ENCODE measurements around the gene DPP7. TPM values are rescaled to one million over a fixed set of nuclear protein-coding genes. Genes with fewer than 3 reads are reported as not detected.
A peak's percentile ranks its signal among the peaks of the same experiment; 100 is the strongest.

The DPP7 gene
- polyA plus RNA-seq (2012; ENCODE audit: missing spikeins): 114 TPM

DNA sequence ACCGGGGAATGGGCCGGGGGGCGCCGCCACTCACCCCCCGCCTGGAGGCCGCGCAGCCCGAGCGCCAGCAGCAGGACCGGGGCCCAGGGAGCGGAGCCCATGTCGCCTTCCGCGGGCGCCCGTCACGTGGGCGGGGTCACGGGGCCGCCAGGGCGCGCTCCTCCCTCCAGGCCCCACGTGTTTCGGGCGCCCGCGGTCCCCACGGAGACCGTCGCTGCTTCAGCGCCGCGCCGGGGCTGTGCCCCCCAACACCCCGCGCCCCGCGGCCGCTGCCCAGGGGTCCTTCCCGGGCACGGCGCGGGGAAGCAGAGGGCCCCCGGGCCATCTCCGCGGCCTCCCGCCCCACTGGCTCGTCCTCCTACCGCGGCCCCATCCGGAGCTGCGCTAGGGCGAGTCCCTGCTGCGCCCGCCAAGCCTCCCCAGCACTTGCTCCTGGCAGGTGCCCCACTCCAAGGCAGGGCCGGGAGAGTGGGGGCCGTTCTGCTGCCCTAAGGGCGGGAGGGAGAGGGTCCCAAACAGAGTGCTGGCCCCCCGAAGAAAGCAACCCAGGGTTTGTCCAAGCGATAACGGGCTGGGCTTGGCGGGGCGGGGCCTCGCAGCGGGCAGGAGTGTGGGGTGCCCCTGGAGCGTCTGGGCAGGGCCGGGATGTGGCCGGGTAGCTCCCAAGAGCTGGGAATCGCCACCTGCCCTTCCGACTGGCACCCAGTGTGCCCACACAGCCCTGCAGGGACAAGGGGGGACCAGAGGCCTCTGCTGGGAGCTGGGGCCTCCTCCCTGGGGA is at the start of gene DPP7:
Gene DPP7 (minus strand): TSS at position 121 of the 781 bp plus-strand sequence. CDS start 20 bp downstream, at position 101.
- 0 out of 2 replicates have a peak, but pooled peaks have one; percentile 36 for TF ChIP-seq POLR2AphosphoS5 (IDR thresholded peaks at IDR 0.05; ENCODE audit: low read depth, low read length)
- no peak for TF ChIP-seq TAF1 (IDR thresholded peaks at IDR 0.05; ENCODE audit: borderline replicate concordance, low read depth, low read length)
- TF ChIP-seq POLR2A (IDR thresholded peaks at IDR 0.05; ENCODE audit: low read depth, low read length): peak; percentile 61; the same call in 1 of the 2 replicates
- DNase-seq (ENCODE audit: insufficient read length): peak; percentile 98
- peak; percentile 83 for FAIRE-seq

DNA sequence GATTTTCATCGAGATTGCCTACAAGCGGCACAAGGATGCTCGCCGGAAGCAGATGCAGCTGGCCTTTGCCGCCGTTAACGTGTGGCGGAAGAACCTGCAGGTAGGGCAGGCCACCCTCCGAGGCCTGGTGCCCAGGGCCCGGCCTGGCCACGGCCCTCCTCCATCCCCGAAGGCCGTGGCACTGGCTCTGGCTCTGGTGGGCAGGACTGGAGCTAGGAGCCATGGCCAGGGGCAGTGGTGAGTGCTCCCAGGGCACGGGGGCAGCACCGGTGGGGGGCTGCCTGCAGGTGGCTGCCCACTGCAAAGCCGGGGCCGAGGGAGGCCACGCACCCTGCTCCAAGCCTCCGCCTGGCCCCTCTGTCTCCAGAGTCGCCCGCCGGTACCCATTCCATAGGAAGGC is 49.3 kb upstream of the DPP7 start:
- FAIRE-seq (no peak), DNase-seq (ENCODE audit: insufficient read length) (no peak)
- TF ChIP-seq POLR2AphosphoS5 (IDR thresholded peaks at IDR 0.05; ENCODE audit: low read depth, low read length): no peak
- no peak for TF ChIP-seq POLR2A (IDR thresholded peaks at IDR 0.05; ENCODE audit: low read depth, low read length)
- no peak for TF ChIP-seq TAF1 (IDR thresholded peaks at IDR 0.05; ENCODE audit: borderline replicate concordance, low read depth, low read length)

DNA sequence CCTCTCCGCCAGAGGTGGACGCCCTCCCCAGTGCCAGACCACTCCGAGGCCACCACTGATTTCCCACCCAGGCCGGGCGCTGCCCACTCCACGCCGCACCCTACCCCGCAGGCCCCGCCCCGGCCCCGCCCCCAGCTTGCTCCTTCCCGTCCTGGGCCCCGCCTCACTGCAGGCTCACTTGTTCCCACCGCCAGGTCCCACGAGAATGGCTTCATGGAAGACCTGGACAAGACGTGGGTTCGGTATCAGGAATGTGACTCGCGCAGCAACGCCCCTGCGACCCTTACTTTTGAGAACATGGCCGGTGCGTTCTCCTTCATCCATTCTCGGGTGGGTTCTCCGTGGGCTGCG is 48.8 kb upstream of the DPP7 start:
- DNase-seq (ENCODE audit: insufficient read length) (no peak), FAIRE-seq (no peak)
- TF ChIP-seq POLR2A (IDR thresholded peaks at IDR 0.05; ENCODE audit: low read depth, low read length) (no peak), TAF1 (IDR thresholded peaks at IDR 0.05; ENCODE audit: borderline replicate concordance, low read depth, low read length) (no peak), POLR2AphosphoS5 (IDR thresholded peaks at IDR 0.05; ENCODE audit: low read depth, low read length) (no peak)

DNA sequence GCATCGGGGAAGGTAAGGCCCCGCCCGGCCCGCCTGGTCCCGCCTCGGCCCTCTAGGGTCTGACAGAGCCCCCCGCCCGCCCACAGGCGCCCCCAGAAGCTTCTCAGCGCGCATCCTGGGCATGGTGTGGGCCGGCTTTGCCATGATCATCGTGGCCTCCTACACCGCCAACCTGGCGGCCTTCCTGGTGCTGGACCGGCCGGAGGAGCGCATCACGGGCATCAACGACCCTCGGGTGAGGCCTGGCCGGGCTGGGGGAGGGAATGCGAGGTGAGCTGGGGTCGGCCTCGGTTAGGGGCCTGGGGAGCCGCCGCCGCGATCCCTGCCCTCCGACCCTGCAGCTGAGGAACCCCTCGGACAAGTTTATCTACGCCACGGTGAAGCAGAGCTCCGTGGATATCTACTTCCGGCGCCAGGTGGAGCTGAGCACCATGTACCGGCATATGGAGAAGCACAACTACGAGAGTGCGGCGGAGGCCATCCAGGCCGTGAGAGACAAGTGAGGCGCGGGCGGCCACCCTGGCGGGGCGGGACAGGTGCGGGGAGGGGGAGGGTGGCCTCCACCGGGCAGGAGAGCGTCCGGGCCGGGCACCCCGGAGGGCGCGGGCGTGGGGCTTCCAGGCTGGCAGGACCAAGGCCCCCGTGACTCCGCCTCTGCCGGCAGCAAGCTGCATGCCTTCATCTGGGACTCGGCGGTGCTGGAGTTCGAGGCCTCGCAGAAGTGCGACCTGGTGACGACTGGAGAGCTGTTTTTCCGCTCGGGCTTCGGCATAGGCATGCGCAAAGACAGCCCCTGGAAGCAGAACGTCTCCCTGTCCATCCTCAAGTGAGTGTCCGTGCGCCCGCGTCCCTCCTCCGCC is 48.2 kb upstream of the DPP7 start:
- no peak for FAIRE-seq
- DNase-seq (ENCODE audit: insufficient read length): no peak
- TF ChIP-seq TAF1 (IDR thresholded peaks at IDR 0.05; ENCODE audit: borderline replicate concordance, low read depth, low read length): no peak
- TF ChIP-seq POLR2A (IDR thresholded peaks at IDR 0.05; ENCODE audit: low read depth, low read length): no peak
- no peak for TF ChIP-seq POLR2AphosphoS5 (IDR thresholded peaks at IDR 0.05; ENCODE audit: low read depth, low read length)

DNA sequence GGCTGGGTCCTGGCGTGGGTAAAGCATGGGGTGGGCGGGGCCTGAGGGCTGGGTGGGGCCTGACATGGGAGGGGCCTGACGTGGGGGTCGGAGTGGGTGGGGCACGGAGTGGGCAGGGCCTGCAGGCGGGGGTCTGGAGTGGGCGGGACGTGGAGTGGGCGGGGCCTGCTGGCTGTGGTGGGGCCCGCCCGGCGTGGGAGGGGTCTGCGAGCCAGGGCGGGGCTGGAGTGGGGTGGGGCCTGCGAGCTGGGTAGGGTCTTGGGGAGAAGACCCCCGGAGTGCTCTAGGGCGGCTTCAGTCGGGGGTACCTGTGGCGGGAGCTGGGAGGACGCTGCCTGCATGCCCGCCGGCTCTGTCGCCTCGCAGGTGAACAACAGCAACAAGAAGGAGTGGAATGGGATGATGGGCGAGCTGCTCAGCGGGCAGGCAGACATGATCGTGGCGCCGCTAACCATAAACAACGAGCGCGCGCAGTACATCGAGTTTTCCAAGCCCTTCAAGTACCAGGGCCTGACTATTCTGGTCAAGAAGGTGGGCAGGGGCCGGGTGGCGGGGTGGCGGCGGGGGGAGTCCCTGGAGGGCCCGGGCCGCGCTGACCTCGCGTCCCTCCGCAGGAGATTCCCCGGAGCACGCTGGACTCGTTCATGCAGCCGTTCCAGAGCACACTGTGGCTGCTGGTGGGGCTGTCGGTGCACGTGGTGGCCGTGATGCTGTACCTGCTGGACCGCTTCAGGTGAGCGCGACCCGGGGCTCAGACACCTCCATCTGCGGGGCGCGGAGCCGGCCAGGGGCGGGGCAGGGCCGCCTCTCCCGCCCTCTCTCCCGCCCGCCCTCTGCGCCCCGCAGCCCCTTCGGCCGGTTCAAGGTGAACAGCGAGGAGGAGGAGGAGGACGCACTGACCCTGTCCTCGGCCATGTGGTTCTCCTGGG is 47.3 kb upstream of the DPP7 start:
- DNase-seq (ENCODE audit: insufficient read length) (no peak), FAIRE-seq (no peak)
- TF ChIP-seq POLR2AphosphoS5 (IDR thresholded peaks at IDR 0.05; ENCODE audit: low read depth, low read length) (no peak), TAF1 (IDR thresholded peaks at IDR 0.05; ENCODE audit: borderline replicate concordance, low read depth, low read length) (no peak), POLR2A (IDR thresholded peaks at IDR 0.05; ENCODE audit: low read depth, low read length) (no peak)

DNA sequence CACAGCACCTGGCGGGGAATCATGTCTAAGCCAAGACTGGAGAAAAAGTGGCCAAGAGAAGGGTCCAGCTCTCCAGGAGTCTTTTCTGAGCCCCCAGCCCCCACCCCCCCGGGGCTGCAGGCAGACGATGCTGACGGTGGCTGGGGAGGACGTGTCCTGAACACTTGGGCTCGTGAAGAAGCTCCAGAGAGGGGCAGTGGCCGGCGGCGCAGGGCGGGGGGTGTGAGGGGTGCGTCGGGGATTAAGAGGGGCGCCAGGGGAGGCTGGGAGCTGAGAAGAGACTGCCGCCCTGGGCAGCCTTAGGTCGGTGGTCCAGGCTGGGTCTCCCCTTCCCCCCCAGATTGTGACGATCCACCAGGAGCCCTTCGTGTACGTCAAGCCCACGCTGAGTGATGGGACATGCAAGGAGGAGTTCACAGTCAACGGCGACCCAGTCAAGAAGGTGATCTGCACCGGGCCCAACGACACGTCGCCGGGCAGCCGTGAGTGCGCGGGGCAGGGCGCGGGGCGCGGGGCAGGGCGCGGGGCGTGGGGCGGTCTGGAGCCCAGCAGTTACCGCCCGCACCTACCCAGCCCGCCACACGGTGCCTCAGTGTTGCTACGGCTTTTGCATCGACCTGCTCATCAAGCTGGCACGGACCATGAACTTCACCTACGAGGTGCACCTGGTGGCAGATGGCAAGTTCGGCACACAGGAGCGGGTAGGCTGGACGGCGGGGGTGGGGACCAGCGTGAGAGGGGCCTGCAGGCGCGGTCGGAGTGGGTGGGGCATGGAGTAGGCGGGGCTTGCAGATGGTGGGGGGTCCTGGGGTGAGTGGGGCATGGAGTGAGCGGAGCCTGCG is 46.4 kb upstream of the DPP7 start:
- FAIRE-seq (no peak), DNase-seq (ENCODE audit: insufficient read length) (no peak)
- TF ChIP-seq POLR2AphosphoS5 (IDR thresholded peaks at IDR 0.05; ENCODE audit: low read depth, low read length) (no peak), POLR2A (IDR thresholded peaks at IDR 0.05; ENCODE audit: low read depth, low read length) (no peak), TAF1 (IDR thresholded peaks at IDR 0.05; ENCODE audit: borderline replicate concordance, low read depth, low read length) (no peak)

DNA sequence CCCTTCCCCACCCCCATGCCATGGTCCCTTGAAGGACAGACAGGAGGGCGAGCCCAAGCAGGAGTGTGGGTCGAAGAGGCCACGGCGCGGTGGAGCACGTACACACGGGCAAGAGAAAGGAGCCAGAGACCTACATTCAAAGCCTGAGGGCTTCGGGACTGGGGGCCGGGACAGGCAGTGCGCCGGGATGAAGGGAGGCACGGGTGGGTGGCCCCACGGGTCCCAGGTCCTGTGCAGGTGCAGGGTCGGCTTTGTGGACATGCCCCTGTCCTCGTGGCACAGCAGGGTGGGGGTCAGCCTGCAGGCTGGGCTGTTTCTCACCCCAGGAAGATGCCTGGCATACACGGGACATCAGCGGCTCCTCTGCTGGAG is 45.5 kb upstream of the DPP7 start:
- DNase-seq (ENCODE audit: insufficient read length) (no peak), FAIRE-seq (no peak)
- TF ChIP-seq POLR2AphosphoS5 (IDR thresholded peaks at IDR 0.05; ENCODE audit: low read depth, low read length) (no peak), TAF1 (IDR thresholded peaks at IDR 0.05; ENCODE audit: borderline replicate concordance, low read depth, low read length) (no peak), POLR2A (IDR thresholded peaks at IDR 0.05; ENCODE audit: low read depth, low read length) (no peak)

DNA sequence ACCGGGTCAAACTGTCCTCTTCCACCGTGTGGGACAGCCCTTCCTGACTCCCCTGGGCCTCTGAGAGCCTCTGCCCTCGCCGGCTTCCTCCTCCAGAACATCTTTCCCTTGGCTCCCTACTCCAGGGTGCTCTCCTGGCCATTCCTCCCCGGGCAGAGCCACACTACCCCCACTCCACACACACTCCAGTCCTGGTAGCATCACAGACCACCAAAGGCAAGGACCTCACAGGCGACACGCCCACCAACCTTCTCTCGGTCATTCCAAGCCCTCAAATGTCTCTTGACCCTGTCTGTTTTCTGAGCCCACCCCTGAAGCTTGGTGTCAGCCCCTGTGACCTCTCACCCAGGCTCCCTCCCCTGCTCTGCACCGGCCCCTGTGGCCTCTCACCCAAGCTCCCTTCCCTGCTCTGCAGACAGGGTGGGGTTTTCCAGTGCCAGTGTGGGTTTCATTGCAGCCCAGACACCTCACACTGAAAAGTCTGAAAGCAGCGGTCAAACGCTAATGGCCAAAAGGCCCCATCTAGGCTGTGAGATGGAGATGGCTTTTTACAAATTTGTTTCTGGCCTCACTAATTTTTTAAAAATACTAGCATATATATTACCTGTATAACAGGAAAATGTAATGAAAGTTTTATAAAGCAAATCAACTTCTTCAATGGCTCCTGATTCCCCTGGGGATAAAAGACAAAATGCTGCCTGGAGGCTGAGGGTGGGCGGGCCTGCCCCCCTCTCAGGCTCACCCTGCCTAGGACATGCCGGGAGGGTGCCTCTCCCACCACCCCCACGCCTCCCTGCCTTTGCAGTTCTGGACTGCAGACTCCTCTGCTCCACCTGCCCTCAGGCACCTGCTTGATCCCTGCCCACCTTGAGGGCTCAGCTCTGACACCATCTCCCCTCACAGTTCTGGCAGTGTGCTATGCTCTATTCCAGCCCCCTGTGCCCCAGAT is 44.8 kb upstream of the DPP7 start:
- peak; percentile 87 for FAIRE-seq
- TF ChIP-seq POLR2AphosphoS5 (IDR thresholded peaks at IDR 0.05; ENCODE audit: low read depth, low read length) (no peak), POLR2A (IDR thresholded peaks at IDR 0.05; ENCODE audit: low read depth, low read length) (no peak), TAF1 (IDR thresholded peaks at IDR 0.05; ENCODE audit: borderline replicate concordance, low read depth, low read length) (no peak)

DNA sequence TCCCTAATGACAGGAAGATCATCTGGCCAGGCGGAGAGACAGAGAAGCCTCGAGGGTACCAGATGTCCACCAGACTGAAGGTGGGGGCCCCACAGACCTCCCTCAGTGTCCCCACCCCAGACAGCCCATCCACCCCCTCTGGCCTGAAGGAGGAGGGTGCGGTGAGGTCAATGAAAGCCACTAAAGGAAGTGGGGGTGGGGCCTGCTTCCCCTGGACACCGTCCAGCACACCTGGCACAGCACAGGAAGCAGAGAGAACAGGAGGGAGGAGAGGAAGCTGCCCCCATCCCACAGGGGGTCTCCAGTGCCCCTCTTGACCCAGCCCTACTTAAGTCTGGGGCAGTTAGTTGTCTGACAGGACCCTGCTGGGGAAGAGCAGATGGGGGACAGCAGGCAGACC is 44.1 kb upstream of the DPP7 start:
- TF ChIP-seq POLR2A (IDR thresholded peaks at IDR 0.05; ENCODE audit: low read depth, low read length) (no peak), POLR2AphosphoS5 (IDR thresholded peaks at IDR 0.05; ENCODE audit: low read depth, low read length) (no peak), TAF1 (IDR thresholded peaks at IDR 0.05; ENCODE audit: borderline replicate concordance, low read depth, low read length) (no peak)
- no peak for FAIRE-seq

More for the DNA sequence above, 44.8 kb upstream of the DPP7 start:
- no peak for DNase-seq (ENCODE audit: insufficient read length)

More for the DNA sequence above, 44.1 kb upstream of the DPP7 start:
- DNase-seq (ENCODE audit: insufficient read length): no peak

Measured in GM12892 (cell line).